ENCODE results near the gene PHLDB2. TPM values are rescaled to one million over a fixed set of nuclear protein-coding genes. Genes with fewer than 3 reads are reported as not detected.

PHLDB2 gene
- total and polyA plus RNA-seq, 2 of the 8 experiments (the other 6 are each of a cell fraction or from before 2014, with no cell fraction given) = 5.8 to 22.6 TPM

GRCh38 chr3:111952086-111952485, 93.0 kb downstream of the PHLDB2 start:
- H3K27me3 ChIP-seq (replicated peaks in 1 of 4; ENCODE audit: control insufficient read depth in 3 of 4, extremely low read depth in 1 of 4, insufficient read depth in 3 of 4, low read length in 3 of 4) = peaks cover 0 to 9% (median 5%) of the 10 kb centered on the region in 4 experiments; a peak in 5 of 7 replicates
- H2BK5ac ChIP-seq (ENCODE audit: low read depth, low read length) = no peak overlapping the region
- 91% methylated on average over 5 of the region's 5 CpGs; no CpG with 5 or more reads in 1 of the 2 experiments for WGBS, 2 experiments (ENCODE audit: extremely low coverage in 1 of 2, insufficient coverage in 1 of 2, insufficient read length in 1 of 2, insufficient replicate concordance in 2 of 2, low coverage in 1 of 2, low lambda C conversion rate in 2 of 2, missing lambda C conversion rate in 1 of 2)
- H3K79me2 ChIP-seq (ENCODE audit: control insufficient read depth in 1 of 2, insufficient read depth in 2 of 2, low read length in 2 of 2) = no peaks in the 10 kb centered on the region
- no peak overlapping the region for H2BK15ac ChIP-seq (ENCODE audit: low read length)
- ChIA-PET POLR2A (ENCODE audit: partially characterized antibody) (no interaction called here), CTCF (ENCODE audit: partially characterized antibody) (interaction anchor here (1.0 kb wide), 1 partner anchor 235 kb away, joined by 4 read pairs; no protein-coding TSS in a partner anchor)
- TF ChIP-seq RXRA (IDR thresholded peaks at IDR 0.05; ENCODE audit: insufficient read depth, low read depth, low read length) = no peak
- no peak for TF ChIP-seq EGR1 (IDR thresholded peaks at IDR 0.05; ENCODE audit: borderline replicate concordance, low read depth, low read length)
- TF ChIP-seq RBBP5 (IDR thresholded peaks at IDR 0.05; ENCODE audit: borderline replicate concordance, low read depth, low read length) = no peak
- TF ChIP-seq BRCA1 (IDR thresholded peaks at IDR 0.05; ENCODE audit: low read depth, low read length) = no peak
- no peak for TF ChIP-seq SP4 (IDR thresholded peaks at IDR 0.05; ENCODE audit: low read length)
- TF ChIP-seq MAFK (IDR thresholded peaks at IDR 0.05; ENCODE audit: low read depth, low read length) = no peak
- TF ChIP-seq EZH2 (IDR thresholded peaks at IDR 0.05; ENCODE audit: low read depth, low read length, severe bottlenecking) = no peak
- no peak for TF ChIP-seq KDM5A (IDR thresholded peaks at IDR 0.05; ENCODE audit: low read length)
- no peak for TF ChIP-seq SIX5 (IDR thresholded peaks at IDR 0.05; ENCODE audit: low read depth, low read length)
- no peak for FAIRE-seq
- no peak overlapping the region for H3K27ac ChIP-seq (ENCODE audit: low read depth, low read length)
- no peak overlapping the region for H3K18ac ChIP-seq (ENCODE audit: extremely low read depth, low read length)
- no peaks in the 10 kb centered on the region for H3K23me2 ChIP-seq (ENCODE audit: low read depth, low read length)
- no peak overlapping the region for H4K5ac ChIP-seq (ENCODE audit: insufficient read length, low read depth, low read length)
- H4K91ac ChIP-seq (replicated peaks; ENCODE audit: insufficient read length, low read length) = no peak overlapping the region
- H3K9me3 ChIP-seq (ENCODE audit: insufficient read depth in 2 of 2, low read depth in 1 of 2, low read length in 1 of 2) = no peaks in the 10 kb centered on the region
- no peak overlapping the region for H3K4me2 ChIP-seq (ENCODE audit: insufficient read depth in 1 of 2, low read depth in 2 of 2, low read length in 2 of 2)
- no peak overlapping the region for H2BK20ac ChIP-seq (ENCODE audit: low read length)
- no peak overlapping the region for H3K4me3 ChIP-seq (ENCODE audit: extremely low read depth in 1 of 4, insufficient read depth in 2 of 4, low read depth in 3 of 4, low read length in 4 of 4)
- H2AK5ac ChIP-seq (ENCODE audit: low read depth, low read length) = no peak overlapping the region
- H3K14ac ChIP-seq (ENCODE audit: insufficient read length) = no peak overlapping the region
- H2BK120ac ChIP-seq (replicated peaks; ENCODE audit: low read depth, low read length) = no peak overlapping the region
- DNase-seq (ENCODE audit: low read depth in 1 of 2, low spot score in 2 of 2) = no peak
- H3K4ac ChIP-seq (replicated peaks; ENCODE audit: insufficient read length, low read depth, low read length) = no peak overlapping the region
- H2AFZ ChIP-seq (ENCODE audit: low read length) = no peak overlapping the region
- no peak overlapping the region for H3K23ac ChIP-seq (ENCODE audit: insufficient read length)
- H3K79me1 ChIP-seq (ENCODE audit: low read depth, low read length) = no peaks in the 10 kb centered on the region
- H3K36me3 ChIP-seq (ENCODE audit: control insufficient read depth in 2 of 4, insufficient read depth in 4 of 4, low read length in 3 of 4) = no peaks in the 10 kb centered on the region
- H2BK12ac ChIP-seq (ENCODE audit: low read depth, low read length) = no peak overlapping the region
- no peak overlapping the region for H3K9ac ChIP-seq (replicated peaks in 1 of 4; ENCODE audit: extremely low read depth in 1 of 4, low read depth in 3 of 4, low read length in 3 of 4)
- no peaks in the 10 kb centered on the region for H4K20me1 ChIP-seq (replicated peaks in 1 of 2; ENCODE audit: control insufficient read depth in 1 of 2, insufficient read depth in 2 of 2, low read length in 2 of 2)
- H3K4me1 ChIP-seq (replicated peaks in 1 of 4; ENCODE audit: control insufficient read depth in 3 of 4, insufficient read depth in 4 of 4, low read length in 3 of 4) = peaks cover 0 to 13% (median 6%) of the 10 kb centered on the region in 4 experiments; a peak in 4 of 7 replicates
- H4K8ac ChIP-seq (ENCODE audit: extremely low read depth, insufficient read depth, low read length) = no peak overlapping the region
- no peak overlapping the region for H3K56ac ChIP-seq (replicated peaks; ENCODE audit: insufficient read length, low read depth, low read length)

Data from H1 (cell line).